HUES48 (cell line): ENCODE results near the gene ATXN1.
"Not testable (repeated sequence)": the region's sequence is repeated elsewhere in the genome, so short reads cannot be mapped to it uniquely, and the experiment has no call there.

Experiments used
- H3K27ac ChIP-seq: one replicate; pipeline ENCODE4 v1.7.0; 2013; ENCODE audit warnings: low read depth, low read length, inconsistent platforms
- H3K27me3 ChIP-seq: 2 replicates; pipeline ENCODE4 v1.6.1; 2013; ENCODE audit warnings: mild to moderate bottlenecking, low read length; ENCODE audit not compliant: control insufficient read depth, insufficient read depth
- H3K36me3 ChIP-seq: 2 replicates; pipeline ENCODE4 v1.6.1; 2013; ENCODE audit warnings: low read length; ENCODE audit not compliant: control insufficient read depth, insufficient read depth
- H3K4me1 ChIP-seq: 2 replicates; pipeline ENCODE4 v1.6.1; 2013; ENCODE audit warnings: mild to moderate bottlenecking, low read length; ENCODE audit not compliant: control insufficient read depth, insufficient read depth
- H3K4me3 ChIP-seq: 2 replicates; pipeline ENCODE4 v1.5.1; 2013; ENCODE audit warnings: mild to moderate bottlenecking, low read depth, low read length
- H3K9ac ChIP-seq: 2 replicates; pipeline ENCODE4 v1.6.1; 2013; ENCODE audit warnings: mild to moderate bottlenecking, low read depth, low read length, moderate library complexity
- H3K9me3 ChIP-seq: 2 replicates; pipeline ENCODE4 v1.6.1; 2013; ENCODE audit warnings: low read length; ENCODE audit not compliant: control insufficient read depth, insufficient read depth

The ATXN1 gene

GRCh38 chr6:16277101-16277981 is 483.9 kb downstream of the ATXN1 start:
- peak overlapping the region; percentile 36 for H3K27ac ChIP-seq
- no peaks in the 10 kb centered on the region for H3K36me3 ChIP-seq
- H3K9ac ChIP-seq = no peak overlapping the region
- no peak overlapping the region for H3K4me3 ChIP-seq
- H3K9me3 ChIP-seq = no peaks in the 10 kb centered on the region
- no peaks in the 10 kb centered on the region for H3K27me3 ChIP-seq
- H3K4me1 ChIP-seq = 0 out of 2 replicates have a peak, but pooled peaks cover 3% of the 10 kb centered on the region

- H3K9me3 ChIP-seq = no peaks in the 10 kb centered on the region
- H3K9ac ChIP-seq = no peak overlapping the region
- H3K4me1 ChIP-seq = 0 out of 2 replicates have a peak, but pooled peaks cover 3% of the 10 kb centered on the region
- H3K27ac ChIP-seq = no peak overlapping the region
- H3K4me3 ChIP-seq = no peak overlapping the region
- H3K27me3 ChIP-seq = no peaks in the 10 kb centered on the region
- no peaks in the 10 kb centered on the region for H3K36me3 ChIP-seq
Measured at GRCh38 chr6:16274885-16275589, 486.2 kb downstream of the ATXN1 start.

GRCh38 chr6:16274483-16274882 is 486.8 kb downstream of the ATXN1 start:
- no peak overlapping the region for H3K4me3 ChIP-seq
- no peak overlapping the region for H3K9ac ChIP-seq
- no peaks in the 10 kb centered on the region for H3K36me3 ChIP-seq
- no peaks in the 10 kb centered on the region for H3K9me3 ChIP-seq
- no peak overlapping the region for H3K27ac ChIP-seq
- 0 out of 2 replicates have a peak, but pooled peaks cover 3% of the 10 kb centered on the region for H3K4me1 ChIP-seq
- no peaks in the 10 kb centered on the region for H3K27me3 ChIP-seq

- Histone ChIP-seq H3K4me3 (no peak overlapping the region), H3K9ac (no peak overlapping the region), H3K4me1 (0 out of 2 replicates have a peak, but pooled peaks cover 3% of the 10 kb centered on the region), H3K36me3 (no peaks in the 10 kb centered on the region), H3K27ac (no peak overlapping the region), H3K9me3 (no peaks in the 10 kb centered on the region), H3K27me3 (no peaks in the 10 kb centered on the region)
Measured at GRCh38 chr6:16273256-16273655, 488.0 kb downstream of the ATXN1 start.

- no peaks in the 10 kb centered on the region for H3K36me3 ChIP-seq
- H3K4me1 ChIP-seq = no peaks in the 10 kb centered on the region
- H3K9me3 ChIP-seq = no peaks in the 10 kb centered on the region
- no peak overlapping the region for H3K4me3 ChIP-seq
- no peak overlapping the region for H3K27ac ChIP-seq
- H3K27me3 ChIP-seq = no peaks in the 10 kb centered on the region
- H3K9ac ChIP-seq = no peak overlapping the region
Measured at GRCh38 chr6:16272201-16272600, 489.1 kb downstream of the ATXN1 start.

GRCh38 chr6:16271428-16271827 is 489.8 kb downstream of the ATXN1 start:
- H3K4me3 ChIP-seq = no peak overlapping the region
- no peaks in the 10 kb centered on the region for H3K27me3 ChIP-seq
- no peaks in the 10 kb centered on the region for H3K9me3 ChIP-seq
- no peaks in the 10 kb centered on the region for H3K36me3 ChIP-seq
- H3K4me1 ChIP-seq = no peaks in the 10 kb centered on the region
- H3K27ac ChIP-seq = no peak overlapping the region
- H3K9ac ChIP-seq = no peak overlapping the region

- Histone ChIP-seq H3K9me3 (no peaks in the 10 kb centered on the region), H3K36me3 (no peaks in the 10 kb centered on the region), H3K4me3 (no peak overlapping the region), H3K27ac (no peak overlapping the region), H3K27me3 (no peaks in the 10 kb centered on the region), H3K9ac (no peak overlapping the region), H3K4me1 (no peaks in the 10 kb centered on the region)
Measured at GRCh38 chr6:16270178-16270794, 491.0 kb downstream of the ATXN1 start.

GRCh38 chr6:16269442-16270070 is 491.7 kb downstream of the ATXN1 start:
- not testable (repeated sequence) for H3K9me3 ChIP-seq, H3K9ac ChIP-seq, H3K27me3 ChIP-seq, H3K4me1 ChIP-seq, H3K4me3 ChIP-seq, H3K27ac ChIP-seq, H3K36me3 ChIP-seq

GRCh38 chr6:16267428-16268263 is 493.6 kb downstream of the ATXN1 start:
- no peaks in the 10 kb centered on the region for H3K9me3 ChIP-seq
- H3K9ac ChIP-seq = no peak overlapping the region
- no peak overlapping the region for H3K4me3 ChIP-seq
- H3K4me1 ChIP-seq = no peaks in the 10 kb centered on the region; the same call in 1 of the 2 replicates
- H3K27me3 ChIP-seq = no peaks in the 10 kb centered on the region
- no peaks in the 10 kb centered on the region for H3K36me3 ChIP-seq
- no peak overlapping the region for H3K27ac ChIP-seq
